Activated CD4-positive, CD25-positive, alpha-beta regulatory T cell treated with anti-CD3 and anti-CD28 coated beads, Interleukin-2, amount 50 U/mL, for 16 hours (primary cell): ENCODE data around the gene SPHK1.

Experiments
- DNase-seq: peaks from one replicate; pipeline ENCODE4 v3.0.0-alpha.2; 2020; ENCODE audit warnings: low read depth, low spot score

SPHK1 gene

DNA sequence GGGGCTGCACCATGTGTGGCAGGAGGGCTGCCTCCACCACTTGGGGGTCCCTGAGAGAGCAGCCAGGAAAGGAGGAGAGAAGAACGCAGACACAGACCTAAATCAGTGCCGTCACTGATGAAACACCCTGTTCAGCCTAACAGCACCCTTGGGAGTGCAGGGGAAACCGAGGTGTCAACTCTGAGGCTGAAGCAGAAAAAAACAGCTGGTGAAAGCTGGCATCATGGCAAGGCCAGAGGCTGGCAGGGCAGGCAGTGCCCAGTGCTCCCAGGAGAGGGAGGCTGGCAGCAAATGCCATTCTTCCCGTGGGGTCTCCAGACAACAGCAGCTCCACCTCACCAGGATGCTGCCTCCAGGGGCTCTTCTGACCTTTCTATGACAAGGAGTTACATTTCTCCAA lies 23.1 kb downstream of the SPHK1 start:
- no peak for DNase-seq

DNA sequence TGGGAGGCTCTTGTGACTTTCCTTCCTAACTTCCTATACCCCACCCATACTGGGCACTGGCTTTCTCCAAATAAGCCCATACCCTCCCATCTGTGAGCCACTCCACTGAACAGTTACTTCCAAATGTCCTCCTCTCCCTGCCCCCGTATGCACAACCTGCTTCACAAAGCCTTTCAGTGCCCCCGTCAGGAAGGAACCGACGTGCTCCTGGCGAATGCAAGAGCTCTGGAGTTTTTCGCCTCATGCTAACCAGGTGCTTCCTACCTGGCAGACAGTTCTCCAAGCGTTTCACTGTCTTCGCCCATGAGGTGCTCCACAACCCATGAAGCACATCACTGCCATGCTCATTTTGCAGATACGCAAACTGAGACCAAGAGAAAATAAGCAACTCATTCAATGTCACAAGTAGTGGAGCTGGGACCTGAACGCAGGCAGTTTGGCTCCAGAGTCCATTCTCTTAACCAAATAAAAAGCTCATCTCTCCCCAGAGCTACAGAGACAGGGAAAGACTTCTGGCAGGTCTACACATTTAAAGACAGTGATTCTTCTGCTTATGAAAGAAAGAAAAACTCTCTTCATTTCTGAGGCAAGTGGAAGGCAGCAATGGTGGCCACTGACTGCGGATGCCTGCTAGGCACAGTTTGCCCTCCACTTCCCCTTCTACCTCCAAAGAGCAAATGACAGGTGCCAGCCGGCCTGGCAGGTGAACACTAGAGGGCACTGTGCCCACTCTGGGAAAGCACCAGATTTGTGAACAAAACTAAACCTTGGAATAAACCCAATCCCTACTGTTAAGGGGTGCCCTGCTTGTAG lies 23.8 kb downstream of the SPHK1 start:
- peak; percentile 52 for DNase-seq

DNA sequence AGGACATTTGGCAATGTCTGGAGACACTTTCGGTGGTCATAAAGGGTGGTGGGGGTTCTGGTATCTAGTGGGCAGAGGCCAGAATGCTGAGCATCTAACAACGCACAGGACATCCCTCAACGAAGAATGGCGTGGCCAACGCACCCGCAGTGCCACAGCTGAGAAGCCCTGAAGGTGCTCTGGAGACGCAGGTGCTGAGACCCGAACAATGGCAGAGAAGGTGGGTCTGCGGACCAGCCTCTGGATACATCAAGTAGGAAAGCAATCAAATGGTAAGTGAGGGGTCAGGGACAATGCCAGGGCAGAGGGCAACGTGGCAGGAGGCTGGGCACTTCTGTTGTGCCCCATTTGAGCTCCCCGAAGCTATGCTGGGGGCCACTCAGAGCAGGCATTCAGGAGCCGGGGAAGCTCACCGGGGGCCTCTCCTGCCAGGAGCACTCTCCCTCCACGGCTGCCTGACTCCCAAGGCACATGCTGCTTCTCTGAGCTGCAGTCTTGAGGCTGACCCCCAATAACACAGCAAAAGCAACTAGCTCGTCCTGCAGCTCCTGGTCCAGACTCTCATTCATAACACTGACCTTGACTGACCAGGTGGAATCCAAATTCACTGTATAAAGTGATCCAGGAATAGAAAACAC lies 26.0 kb downstream of the SPHK1 start:
- DNase-seq = no peak

DNA sequence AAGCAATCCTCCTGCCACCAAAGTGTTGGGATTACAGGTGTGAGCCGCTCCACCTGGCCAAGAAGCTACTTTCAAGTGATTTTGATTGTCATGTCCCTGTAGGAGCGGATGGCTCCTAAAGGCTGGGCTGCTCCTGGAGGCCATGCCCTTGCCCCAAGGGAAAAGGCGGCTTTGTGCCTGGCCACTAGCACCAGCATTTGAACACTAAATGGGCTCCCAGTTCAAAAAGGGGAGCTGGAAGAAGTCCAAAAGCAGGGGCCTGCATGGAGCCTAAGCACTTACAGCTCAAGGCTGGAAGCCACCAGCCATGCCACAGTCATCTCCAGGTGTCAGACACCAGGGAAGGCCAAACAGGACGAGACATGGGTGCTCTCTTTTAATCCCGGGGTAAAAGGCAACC lies 26.8 kb downstream of the SPHK1 start:
- DNase-seq = no peak

DNA sequence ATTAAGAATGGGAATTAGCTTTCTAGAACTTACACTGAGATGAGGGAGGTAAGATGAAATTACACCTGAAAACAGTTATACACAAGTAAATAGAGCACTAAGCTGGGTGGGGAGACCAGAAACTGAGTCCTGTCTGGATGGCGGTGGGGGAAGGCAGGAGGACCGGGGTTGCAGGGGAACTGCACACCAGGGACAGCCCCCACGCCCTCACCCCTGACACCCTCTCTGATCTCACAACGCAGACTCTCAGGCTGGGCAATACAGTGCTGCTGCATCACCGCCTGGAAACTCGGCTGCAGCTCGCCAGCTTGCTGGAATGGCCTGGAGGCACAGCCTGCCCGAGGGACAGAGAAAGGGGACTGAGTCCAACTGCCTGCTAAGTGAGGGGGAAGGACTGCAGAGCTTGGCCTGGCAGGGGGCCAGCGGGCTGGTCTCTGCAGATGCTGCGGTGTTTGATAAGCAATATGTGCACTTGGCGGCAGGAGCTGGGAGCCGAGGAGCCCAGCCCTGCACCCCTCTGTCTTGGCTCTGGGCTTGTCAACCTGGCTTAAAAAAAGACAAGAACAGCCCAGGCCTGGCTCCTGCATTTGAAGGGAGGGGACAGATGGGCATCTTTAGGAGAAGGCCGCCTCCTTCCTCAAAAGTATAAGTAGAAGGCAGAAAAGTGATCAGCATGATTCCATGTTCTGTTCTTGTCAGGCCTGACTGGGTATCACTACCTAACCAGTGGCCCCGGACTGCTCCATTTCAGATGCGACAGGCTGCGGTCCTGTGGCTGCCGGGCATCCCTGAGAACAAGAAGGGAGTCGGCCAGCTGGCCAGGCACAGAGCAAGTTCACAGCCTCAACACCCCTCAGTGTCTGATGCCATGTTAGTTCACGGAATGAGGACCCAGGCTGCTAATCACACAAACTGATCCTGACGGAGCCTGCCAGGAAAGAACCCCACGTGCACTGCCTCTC lies 30.2 kb downstream of the SPHK1 start:
- DNase-seq = no peak

DNA sequence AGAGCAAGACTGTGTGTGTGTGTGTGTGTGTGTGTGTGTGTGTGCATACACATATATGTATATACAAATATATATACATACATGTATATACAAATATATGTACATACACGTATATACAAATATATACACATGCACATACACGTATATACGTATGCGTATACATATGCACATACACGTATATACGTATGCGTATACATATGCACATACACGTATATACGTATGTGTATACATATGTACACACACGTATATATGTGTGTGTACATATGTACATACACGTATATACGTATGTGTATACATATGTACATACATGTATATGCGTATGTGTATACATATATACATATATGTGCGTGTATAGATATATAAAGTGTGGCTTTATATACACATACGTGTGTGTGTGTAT lies 31.4 kb downstream of the SPHK1 start:
- no peak for DNase-seq

DNA sequence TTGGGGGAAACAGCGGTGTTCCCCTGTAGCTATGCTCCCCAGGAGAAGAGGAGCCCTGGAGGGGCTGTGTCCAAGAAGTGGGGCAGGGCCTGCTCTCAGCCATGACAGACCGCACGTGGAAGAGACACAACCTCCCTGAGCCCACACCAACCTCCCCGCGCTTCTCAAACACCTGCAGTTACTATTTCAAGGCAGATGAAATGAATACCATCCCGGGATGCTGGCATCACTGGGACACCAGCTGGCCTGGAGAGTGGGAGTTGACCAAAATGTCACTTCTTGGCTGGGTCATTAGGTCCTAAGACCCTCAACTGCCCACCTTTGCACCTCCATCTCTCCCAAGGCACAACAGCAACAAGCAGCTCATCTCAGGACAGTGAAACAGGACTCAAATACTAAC lies 32.0 kb downstream of the SPHK1 start:
- DNase-seq = no peak

DNA sequence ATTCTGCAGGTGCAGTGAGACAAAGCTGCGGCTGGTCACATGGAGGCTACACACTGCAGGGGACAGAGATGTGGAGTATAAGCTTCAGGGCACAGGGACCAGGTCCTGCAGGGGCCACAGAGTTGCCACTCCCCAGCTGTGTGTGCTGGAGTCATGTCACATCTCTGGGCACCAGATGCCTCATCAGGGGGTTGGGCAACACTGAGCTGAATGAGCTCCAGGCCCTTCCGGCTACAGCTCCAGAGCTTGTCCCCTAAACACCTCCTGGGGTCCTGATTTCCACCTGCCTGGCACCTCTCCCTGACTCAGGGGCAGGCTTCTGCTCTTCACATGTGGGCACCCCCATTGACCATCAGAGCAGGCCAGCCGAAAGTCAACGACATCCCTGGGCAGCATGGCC lies 32.5 kb downstream of the SPHK1 start:
- no peak for DNase-seq

DNA sequence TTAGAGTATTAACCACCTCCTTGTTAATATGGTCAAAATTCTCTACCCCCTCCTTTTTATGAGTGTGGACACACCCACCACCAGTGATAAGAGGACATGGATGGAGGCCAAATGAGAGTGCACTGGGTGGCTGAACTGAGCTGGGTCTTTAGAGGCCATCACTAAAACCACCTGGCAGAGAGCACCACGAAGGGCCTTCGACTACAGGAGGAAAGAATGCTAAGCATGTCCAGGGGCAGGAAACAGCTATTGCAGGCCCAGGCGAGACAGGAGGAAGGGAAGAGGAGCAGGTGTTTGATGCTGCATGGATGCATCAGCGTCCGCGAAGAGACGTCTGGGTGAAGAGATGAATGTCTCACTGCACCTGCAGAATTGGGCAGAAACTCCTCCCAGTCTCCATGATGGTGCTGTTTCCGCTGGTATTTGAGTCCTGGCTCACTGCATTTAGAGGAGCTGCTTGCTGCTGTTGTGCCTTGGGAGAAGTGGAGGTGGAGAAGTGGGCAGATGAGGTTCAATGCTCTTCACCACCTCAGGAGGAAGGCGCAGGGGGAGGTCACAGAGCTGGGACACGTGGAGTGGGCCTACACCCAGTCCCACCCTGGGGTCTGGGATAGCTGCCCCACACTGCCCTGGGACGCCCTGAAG lies 33.2 kb downstream of the SPHK1 start:
- DNase-seq = no peak

DNA sequence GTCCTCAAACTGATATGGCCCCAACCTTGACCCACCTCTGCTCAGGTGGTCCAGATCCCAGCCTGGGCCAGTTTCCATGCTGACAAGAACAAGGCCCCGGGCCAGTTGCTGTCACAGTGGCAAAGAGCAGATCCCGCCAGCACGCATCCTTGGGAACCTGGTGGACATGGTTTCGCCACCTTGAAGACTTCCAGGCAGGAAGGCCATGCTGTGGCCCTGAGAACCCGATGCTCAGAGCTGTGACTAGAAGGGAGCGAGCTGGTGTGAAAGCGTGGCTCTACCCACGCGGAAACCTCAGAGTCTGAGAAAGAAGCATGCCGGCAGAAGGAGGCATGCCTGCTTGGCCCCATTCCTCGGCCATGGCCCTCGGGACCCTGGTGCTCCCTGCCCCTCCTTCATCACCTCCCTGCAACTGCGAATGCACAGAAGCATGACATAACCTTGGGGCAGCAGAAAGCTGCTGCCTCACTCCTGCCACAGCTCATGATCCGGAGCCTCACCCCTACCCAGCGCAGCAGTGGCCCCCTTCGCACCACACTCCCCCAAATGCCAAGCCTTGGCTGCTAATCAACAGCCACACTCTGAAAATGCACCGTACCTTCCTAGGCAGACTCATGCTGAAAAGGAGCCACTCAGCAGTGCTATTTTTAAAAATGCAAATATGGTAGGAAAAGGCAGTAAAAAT lies 35.3 kb downstream of the SPHK1 start:
- no peak for DNase-seq

DNA sequence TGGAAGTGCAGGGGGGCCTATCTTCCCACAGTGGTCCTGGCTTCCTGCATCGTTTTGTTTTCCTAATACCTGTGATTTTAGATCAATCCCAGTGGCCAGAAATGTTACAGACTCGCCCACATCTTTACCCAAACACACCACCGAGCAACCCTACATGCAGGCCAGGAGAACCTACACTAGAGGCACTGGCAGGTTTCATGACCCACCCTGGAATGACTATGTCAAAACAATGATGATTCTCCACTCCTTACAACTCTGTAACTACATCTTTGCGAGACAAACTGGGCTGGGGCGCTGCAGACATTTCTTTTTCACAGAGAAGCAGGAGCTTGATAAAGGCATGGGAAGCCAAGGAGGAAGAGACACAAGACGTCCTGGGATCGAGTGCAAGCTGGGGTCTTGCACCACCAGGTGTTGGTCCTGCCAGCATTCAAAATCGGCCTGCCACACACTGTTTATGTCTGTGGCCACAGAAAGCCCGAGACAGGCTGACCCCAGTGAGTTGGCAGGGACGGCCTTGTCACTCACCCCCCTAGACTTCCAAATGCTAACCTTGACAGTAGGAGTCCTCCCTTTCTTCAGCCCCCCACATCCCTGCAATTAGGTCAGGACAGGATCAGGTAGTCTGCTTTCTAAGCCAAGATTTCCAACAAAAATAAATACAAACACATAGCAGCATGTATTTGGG lies 36.1 kb downstream of the SPHK1 start:
- no peak for DNase-seq

DNA sequence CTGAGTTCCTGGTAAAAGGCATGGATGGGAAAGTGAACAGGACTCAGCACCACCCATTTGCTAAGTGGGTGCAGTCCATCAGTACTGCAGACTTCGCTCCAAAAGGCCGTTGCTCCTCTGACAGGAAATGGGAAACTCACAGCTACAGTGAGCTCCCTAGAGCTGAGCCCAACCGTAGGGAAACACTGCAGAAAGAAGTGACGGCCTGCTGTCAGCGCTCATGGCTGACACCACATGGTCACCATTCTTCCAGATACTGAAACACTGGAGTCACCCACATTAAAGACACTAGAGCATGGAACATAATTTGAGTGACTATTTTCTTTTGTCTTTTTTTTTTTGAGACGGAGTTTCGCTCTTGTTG lies 36.6 kb downstream of the SPHK1 start:
- no peak for DNase-seq

DNA sequence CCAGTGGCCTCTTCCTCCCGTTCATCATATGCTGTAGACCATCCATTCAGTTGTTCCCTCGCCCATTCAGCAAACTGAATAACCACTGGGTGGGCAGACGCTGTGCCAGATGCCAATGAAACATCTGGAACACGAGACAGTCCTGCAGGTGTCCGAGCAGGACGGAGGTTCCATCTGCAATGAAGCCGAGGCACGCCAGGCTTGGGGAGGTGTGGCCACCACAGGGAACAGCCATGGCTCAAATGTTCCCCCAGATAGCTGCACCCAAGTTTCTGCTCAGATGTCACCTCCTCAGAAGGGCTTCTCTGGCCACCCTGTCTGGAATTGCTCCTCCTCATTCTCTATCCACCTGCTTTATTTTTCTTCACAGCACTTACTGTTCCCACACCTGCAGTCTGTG lies 38.0 kb downstream of the SPHK1 start:
- no peak for DNase-seq

DNA sequence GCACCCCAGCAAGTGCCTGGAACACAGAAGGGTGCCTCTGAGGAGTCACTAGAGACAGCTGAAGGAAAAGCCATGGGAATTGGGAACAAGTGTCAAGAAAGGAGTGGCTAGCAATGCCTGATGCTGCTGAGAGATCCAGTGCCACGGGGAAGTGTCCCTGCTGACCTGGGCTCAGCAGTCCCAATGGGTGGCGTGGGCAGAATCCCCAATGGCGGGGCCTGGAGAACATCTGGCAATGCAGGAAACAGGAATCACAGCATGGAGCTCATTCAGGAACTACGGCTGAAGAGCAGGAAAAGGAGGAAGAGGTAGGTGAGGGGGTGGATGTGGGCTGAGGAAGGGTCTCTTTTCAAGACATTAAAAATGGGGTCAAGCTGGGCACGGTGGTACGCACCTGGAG lies 38.5 kb downstream of the SPHK1 start:
- no peak for DNase-seq

DNA sequence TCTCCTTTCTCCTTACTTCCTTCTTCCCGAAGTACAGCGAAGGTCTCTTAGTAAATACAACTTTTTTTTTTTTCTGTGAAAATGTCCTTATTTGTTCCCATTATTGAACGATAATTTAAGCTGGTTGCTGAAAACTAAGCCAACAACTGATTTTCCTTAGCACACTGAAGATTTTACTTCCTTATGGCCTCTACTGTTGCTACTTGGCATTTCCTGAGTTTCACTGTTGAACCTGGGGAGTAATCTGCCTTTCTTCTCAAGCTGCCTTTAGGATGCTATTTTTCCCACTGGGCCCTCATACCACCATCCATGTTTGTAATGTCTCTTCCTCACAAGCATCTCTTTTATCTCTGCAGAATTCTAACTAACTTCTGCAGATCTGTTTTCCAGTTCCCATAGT lies 42.4 kb downstream of the SPHK1 start:
- DNase-seq = no peak

DNA sequence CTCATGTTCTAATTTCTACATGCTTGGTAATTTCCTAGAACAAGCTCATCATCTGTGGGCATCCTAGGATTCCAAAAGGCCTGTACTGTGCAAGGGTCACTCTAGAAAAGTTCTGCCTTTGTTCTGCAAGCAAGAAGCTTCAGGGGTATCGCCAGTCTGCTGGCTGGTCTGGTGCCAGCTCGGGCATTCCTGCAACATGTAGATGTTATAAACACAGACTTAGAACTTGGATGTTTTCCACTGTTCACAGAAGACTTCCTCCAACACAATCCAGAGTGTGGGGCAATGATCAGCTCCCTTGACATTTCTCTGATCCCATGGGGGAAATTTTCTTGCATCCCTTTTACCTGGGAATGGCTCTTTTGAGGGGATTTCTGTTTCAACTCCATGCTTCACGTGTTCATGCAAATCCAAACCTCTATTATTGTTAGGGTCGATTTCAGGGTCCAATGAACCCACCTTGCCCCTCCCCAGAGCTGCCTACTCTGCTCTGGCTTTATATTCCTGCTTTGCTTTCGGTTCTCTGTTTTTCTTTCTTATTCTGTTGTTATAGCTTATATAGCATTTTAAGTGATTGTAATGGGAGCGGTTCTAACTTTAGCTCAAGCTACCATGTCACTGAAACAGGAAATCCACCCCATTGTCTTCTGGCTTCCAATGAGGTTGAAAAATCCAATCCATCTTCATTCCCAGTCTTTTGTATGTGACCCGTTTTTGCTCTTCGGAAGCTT lies 43.3 kb downstream of the SPHK1 start:
- no peak for DNase-seq

DNA sequence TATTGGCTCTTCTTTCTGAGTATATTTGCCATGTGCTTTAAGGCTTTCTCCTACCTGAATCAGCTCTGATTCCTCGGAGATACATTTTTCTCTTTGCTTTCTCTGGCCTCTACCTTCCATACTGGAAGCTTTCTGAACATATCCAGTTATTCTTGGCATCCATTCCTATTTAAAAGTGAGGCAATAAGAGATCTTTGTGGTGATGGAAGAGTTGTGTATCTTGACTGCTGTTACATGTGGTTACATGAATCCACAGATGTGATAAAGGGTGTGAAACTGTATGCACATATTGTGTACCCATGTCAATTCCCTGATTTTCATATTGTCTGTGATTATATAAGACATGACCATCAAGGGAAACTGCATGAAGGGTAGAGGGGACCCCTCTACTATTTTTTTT lies 44.1 kb downstream of the SPHK1 start:
- DNase-seq = no peak

DNA sequence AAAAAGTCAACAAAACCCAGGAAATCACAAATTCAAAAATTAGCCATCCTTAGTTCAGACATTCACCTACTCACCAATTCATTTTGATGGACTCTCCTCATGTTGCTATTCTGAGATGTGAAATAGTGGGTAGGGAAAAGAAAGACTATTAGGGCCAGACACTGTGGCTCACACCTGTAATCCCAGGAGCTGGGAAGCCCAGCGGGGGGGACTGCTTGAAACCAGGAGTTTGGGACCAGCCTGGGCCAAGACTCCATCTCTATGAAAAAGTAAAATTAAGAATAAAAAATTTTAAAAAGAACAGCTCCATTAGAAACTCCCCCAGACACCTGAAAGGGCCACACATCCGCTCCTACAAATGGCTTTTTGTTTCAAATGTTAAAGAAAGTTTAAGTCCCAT lies 47.1 kb downstream of the SPHK1 start:
- no peak for DNase-seq

DNA sequence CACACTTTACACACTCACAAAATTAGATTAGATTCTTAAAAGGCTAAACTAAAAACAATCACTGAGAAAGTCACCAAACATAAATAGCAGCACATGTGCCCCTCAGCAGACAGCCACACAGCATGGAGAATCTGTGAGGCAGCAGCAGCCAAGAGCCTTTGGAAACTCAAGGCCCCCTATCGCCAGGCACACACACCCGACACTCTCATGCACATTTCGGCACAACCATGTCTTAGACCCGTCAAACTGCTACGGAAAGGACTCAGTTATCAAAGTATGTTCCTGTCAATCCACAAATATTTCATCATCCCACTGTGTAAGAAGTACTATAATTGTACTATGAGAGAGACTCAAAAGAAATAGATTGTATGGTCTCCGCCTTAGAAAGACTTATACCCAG lies 47.6 kb downstream of the SPHK1 start:
- no peak for DNase-seq

DNA sequence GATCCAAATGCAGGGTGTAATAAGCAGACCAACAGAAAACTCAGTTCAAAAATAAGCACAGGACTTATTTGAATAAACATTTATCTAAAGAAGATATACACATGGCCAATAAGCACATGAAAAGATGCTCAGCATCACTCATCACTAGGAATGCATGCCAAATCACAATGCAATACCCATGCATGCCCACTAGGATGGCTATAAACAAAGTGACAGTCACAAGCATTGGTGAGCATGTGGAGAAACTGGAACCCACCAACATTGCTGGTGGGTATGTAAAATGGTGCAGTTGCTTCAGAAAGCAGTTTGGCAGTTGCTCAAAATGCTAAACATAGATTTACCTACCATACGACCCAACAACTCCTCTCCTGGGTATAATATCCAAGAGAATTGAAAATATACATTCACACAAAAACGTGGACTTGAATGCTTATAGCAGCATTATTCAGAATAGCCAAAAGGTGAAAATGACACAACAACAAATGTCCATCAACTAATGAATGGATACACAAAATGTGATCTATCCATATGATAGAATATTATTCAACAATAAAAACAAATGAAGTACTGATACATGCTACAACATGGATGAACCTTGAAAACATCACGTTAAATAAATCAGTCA lies 48.4 kb downstream of the SPHK1 start:
- no peak for DNase-seq
